Amygdala (tissue), 56 donors: ENCODE data around the gene MBD2.

Experiments
- DNase-seq, 56 donors: peaks; one replicate each; lab custom pipeline; 2025; lab: John Stamatoyannopoulos, UW

MBD2 gene

GRCh38 chr18:54203914-54204313 is 20.6 kb downstream of the MBD2 start:
- no peak for DNase-seq

- DNase-seq = no peak
Measured at GRCh38 chr18:54202851-54203250, 21.6 kb downstream of the MBD2 start.

GRCh38 chr18:54197747-54198411 is 26.6 kb downstream of the MBD2 start:
- DNase-seq = no peak

- DNase-seq = no peak
Measured at GRCh38 chr18:54193786-54194185, 30.7 kb downstream of the MBD2 start.

GRCh38 chr18:54192900-54193299 is 31.6 kb downstream of the MBD2 start:
- no peak for DNase-seq

- DNase-seq = no peak
Measured at GRCh38 chr18:54192415-54192814, 32.1 kb downstream of the MBD2 start.

- no peak for DNase-seq
Measured at GRCh38 chr18:54191352-54191751, 33.1 kb downstream of the MBD2 start.

- no peak for DNase-seq
Measured at GRCh38 chr18:54187372-54187771, 37.1 kb downstream of the MBD2 start.

- DNase-seq = no peak
Measured at GRCh38 chr18:54184836-54185235, 39.6 kb downstream of the MBD2 start.

- DNase-seq = no peak
Measured at GRCh38 chr18:54183390-54183789, 41.1 kb downstream of the MBD2 start.

GRCh38 chr18:54181856-54182602 is 42.4 kb downstream of the MBD2 start:
- DNase-seq = no peak

GRCh38 chr18:54173980-54174630 is 50.4 kb downstream of the MBD2 start:
- DNase-seq = no peak

GRCh38 chr18:54173250-54173649 is 51.2 kb downstream of the MBD2 start:
- peak in 3 of 56 donors; percentile 4 to 17 (median 9) for DNase-seq

- no peak for DNase-seq
Measured at GRCh38 chr18:54169431-54170403, 54.8 kb downstream of the MBD2 start.

- no peak for DNase-seq
Measured at GRCh38 chr18:54165450-54165849, 59.0 kb downstream of the MBD2 start.

- DNase-seq = no peak
Measured at GRCh38 chr18:54163453-54163852, 61.0 kb downstream of the MBD2 start.

GRCh38 chr18:54162431-54162830 is 62.0 kb downstream of the MBD2 start:
- no peak for DNase-seq

- DNase-seq = no peak
Measured at GRCh38 chr18:54161267-54161666, 63.2 kb downstream of the MBD2 start.

- DNase-seq = no peak
Measured at GRCh38 chr18:54159906-54160305, 64.6 kb downstream of the MBD2 start.

- DNase-seq = no peak
Measured at GRCh38 chr18:54157646-54158385, 66.7 kb downstream of the MBD2 start.
